PFSK-1 (cell line): ENCODE measurements around the gene LMTK3.

Experiments used
- FOXP2 ChIP-seq: optimal IDR thresholded peaks from 2 replicates; pipeline ENCODE3; 2011; ENCODE audit warnings: borderline replicate concordance, control low read depth, inconsistent platforms; ENCODE audit not compliant: insufficient read depth; ENCODE audit errors: extremely low read length, extremely low read depth
- POLR2AphosphoS5 ChIP-seq: IDR thresholded peaks from 2 replicates; pipeline ENCODE4 v1.6.1; 2012; ENCODE audit warnings: low read depth, mild to moderate bottlenecking, control low read depth, low read length, moderate library complexity
- SIN3A ChIP-seq: IDR thresholded peaks from 2 replicates; pipeline ENCODE4 v1.6.1; 2012; ENCODE audit warnings: mild to moderate bottlenecking, low read length, moderate library complexity, borderline replicate concordance; ENCODE audit not compliant: insufficient read depth
- TAF1 ChIP-seq: IDR thresholded peaks from 2 replicates; pipeline ENCODE4 v1.6.1; 2012; ENCODE audit warnings: low read length, control low read depth, borderline replicate concordance; ENCODE audit not compliant: insufficient read depth
- TF ChIP-seq, protein P1 (sequence below), 2 experiments: IDR thresholded peaks; 2 replicates each; pipeline versions ENCODE4 v1.6.1 to v1.8.0; 2011 to 2012; ENCODE audit warnings: low read depth in 2 of 2, low read length in 2 of 2, control low read depth in 1 of 2, inconsistent platforms in 1 of 2, mild to moderate bottlenecking in 1 of 2, moderate library complexity in 1 of 2; ENCODE audit not compliant: insufficient read depth in 1 of 2

LMTK3 gene

DNA sequence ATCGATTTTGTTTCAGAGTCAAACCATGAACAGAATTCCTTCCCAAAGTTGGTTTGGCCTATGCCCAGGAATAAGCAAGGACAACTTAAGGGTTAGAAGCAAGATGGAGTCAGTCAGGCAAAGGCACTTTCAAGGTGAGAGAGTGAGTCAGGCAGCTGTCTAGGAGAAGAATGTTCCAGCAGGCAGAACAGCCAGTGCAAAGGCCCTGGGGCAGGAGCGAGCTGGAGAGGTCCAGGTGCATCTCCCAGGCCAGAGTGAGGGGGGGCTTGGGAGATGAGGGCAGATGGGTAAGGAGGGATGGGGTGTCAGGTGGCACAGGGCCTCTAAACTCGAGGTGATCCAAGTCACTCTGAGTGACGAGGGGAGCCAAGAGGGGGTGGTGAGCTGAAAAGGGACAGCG is 75.0 kb downstream of the LMTK3 start:
- TF ChIP-seq FOXP2 (no peak), POLR2AphosphoS5 (no peak), SIN3A (no peak), TAF1 (no peak)
- TF ChIP-seq, protein P1, sequence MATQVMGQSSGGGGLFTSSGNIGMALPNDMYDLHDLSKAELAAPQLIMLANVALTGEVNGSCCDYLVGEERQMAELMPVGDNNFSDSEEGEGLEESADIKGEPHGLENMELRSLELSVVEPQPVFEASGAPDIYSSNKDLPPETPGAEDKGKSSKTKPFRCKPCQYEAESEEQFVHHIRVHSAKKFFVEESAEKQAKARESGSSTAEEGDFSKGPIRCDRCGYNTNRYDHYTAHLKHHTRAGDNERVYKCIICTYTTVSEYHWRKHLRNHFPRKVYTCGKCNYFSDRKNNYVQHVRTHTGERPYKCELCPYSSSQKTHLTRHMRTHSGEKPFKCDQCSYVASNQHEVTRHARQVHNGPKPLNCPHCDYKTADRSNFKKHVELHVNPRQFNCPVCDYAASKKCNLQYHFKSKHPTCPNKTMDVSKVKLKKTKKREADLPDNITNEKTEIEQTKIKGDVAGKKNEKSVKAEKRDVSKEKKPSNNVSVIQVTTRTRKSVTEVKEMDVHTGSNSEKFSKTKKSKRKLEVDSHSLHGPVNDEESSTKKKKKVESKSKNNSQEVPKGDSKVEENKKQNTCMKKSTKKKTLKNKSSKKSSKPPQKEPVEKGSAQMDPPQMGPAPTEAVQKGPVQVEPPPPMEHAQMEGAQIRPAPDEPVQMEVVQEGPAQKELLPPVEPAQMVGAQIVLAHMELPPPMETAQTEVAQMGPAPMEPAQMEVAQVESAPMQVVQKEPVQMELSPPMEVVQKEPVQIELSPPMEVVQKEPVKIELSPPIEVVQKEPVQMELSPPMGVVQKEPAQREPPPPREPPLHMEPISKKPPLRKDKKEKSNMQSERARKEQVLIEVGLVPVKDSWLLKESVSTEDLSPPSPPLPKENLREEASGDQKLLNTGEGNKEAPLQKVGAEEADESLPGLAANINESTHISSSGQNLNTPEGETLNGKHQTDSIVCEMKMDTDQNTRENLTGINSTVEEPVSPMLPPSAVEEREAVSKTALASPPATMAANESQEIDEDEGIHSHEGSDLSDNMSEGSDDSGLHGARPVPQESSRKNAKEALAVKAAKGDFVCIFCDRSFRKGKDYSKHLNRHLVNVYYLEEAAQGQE (IDR thresholded peaks at IDR 0.05; ENCODE audit: insufficient read depth in 1 of 2, low read depth in 2 of 2, low read length in 2 of 2): no peak
